ENCODE data around the gene FAR2.
"Not testable (repeated sequence)": the region's sequence is repeated elsewhere in the genome, so short reads cannot be mapped to it uniquely, and the experiment has no call there.

The FAR2 gene

GRCh38 chr12:29163146-29163545, 14.1 kb downstream of the FAR2 start:
- Histone ChIP-seq H3K9me3 (no peaks in the 10 kb centered on the region), H3K27me3 (ENCODE audit: low read depth) (no peaks in the 10 kb centered on the region), H3K36me3 (replicated peaks) (no peaks in the 10 kb centered on the region), H3K4me1 (peaks cover 3% of the 10 kb centered on the region; the same call in 1 of the 2 replicates), H3K4me3 (no peak overlapping the region)
- DNase-seq (ENCODE audit: low spot score in 2 of 2) = no peak
- in situ Hi-C loops (cut with MboI; ENCODE audit: low sequenced_read_pairs) = no loop called here

DNA sequence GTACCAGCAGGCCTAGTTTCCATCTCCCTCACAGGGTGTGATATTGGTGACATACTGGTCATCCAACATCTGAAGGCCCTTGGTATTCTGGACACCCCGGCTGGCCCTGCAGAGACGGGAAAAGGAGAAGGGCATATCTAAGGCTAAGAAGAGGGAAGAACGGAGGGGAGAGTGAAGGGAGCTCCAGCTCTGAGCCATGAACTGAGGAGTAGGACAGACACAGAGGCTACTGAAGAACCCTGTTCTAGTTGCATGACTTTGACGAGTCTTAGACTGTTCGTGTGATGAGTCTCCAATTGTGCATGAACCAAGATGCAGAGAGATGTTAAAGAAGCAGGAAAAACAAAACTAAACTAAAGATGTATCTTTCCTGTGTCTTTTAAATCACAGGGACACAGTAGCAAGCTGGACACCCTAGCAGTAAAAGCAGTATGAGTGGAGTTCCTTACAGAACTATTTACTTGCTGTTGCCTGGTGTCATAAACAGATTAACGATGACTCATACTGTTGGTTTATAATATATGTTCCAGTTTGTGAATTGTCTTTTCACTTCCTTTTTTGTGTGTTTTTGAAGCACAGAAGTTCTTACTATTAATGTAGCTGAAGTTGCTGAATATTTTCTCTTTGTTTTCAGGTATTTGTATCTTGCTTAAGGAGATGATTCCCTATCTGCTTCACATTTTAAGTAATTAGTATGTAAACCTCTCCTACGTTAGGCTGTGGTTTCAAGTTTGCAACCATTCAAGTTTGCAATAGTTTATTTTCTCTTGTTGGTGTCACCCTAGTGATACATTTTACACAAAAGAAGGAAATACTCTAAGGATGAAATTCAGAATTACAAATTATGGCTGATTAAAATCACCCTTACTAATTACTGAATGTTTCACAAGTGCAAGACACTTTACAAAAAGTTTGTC, 15.7 kb downstream of the FAR2 start:
- H3K36me3 ChIP-seq (replicated peaks) = no peaks in the 10 kb centered on the region
- H3K4me3 ChIP-seq = no peak overlapping the region
- no peaks in the 10 kb centered on the region for H3K9me3 ChIP-seq
- peak in 1 of 2 experiments; percentile 30 for DNase-seq (ENCODE audit: low spot score in 2 of 2)
- H3K4me1 ChIP-seq = peaks cover 3% of the 10 kb centered on the region; the same call in 1 of the 2 replicates
- in situ Hi-C loops (cut with MboI; ENCODE audit: low sequenced_read_pairs) = no loop called here
- H3K27me3 ChIP-seq (ENCODE audit: low read depth) = no peaks in the 10 kb centered on the region

GRCh38 chr12:29167445-29167844, 18.4 kb downstream of the FAR2 start:
- Histone ChIP-seq H3K4me3 (no peak overlapping the region), H3K9me3 (no peaks in the 10 kb centered on the region), H3K27me3 (ENCODE audit: low read depth) (no peaks in the 10 kb centered on the region), H3K4me1 (peaks cover 3% of the 10 kb centered on the region; the same call in 1 of the 2 replicates), H3K36me3 (replicated peaks) (no peaks in the 10 kb centered on the region)
- in situ Hi-C loops (cut with MboI; ENCODE audit: low sequenced_read_pairs) = no loop called here
- DNase-seq (ENCODE audit: low spot score in 2 of 2) = no peak

DNA sequence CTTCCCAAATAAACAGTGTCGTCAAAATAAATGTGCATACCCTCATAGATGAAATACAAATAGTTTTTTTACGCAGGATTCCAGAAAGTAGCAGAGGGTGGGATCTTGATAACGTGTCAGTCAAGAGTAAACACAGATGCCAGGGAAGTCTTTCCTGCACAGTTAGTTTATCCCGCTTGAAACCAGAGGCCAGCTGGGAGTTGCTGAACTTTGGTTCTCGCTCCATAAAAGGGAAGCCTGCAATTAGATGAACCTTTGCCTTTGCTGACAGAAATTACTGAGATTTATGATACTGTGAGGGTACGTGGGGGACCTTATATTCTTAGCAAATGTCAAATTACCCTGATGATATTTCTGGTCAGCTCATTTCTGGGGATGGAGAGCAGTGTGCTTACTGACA, 18.9 kb downstream of the FAR2 start:
- no peak overlapping the region for H3K4me3 ChIP-seq
- in situ Hi-C loops (cut with MboI; ENCODE audit: low sequenced_read_pairs) = no loop called here
- peaks cover 3% of the 10 kb centered on the region; the same call in 1 of the 2 replicates for H3K4me1 ChIP-seq
- no peaks in the 10 kb centered on the region for H3K36me3 ChIP-seq (replicated peaks)
- no peaks in the 10 kb centered on the region for H3K27me3 ChIP-seq (ENCODE audit: low read depth)
- H3K9me3 ChIP-seq = no peaks in the 10 kb centered on the region
- no peak for DNase-seq (ENCODE audit: low spot score in 2 of 2)

GRCh38 chr12:29169978-29170377, 20.9 kb downstream of the FAR2 start:
- DNase-seq (ENCODE audit: low spot score in 2 of 2); in situ Hi-C loops (cut with MboI; ENCODE audit: low sequenced_read_pairs); H3K9me3 ChIP-seq: not testable (repeated sequence)

GRCh38 chr12:29170478-29171084, 21.5 kb downstream of the FAR2 start:
- H3K4me1 ChIP-seq; in situ Hi-C loops (cut with MboI; ENCODE audit: low sequenced_read_pairs); H3K4me3 ChIP-seq; H3K9me3 ChIP-seq; H3K36me3 ChIP-seq (replicated peaks); DNase-seq (ENCODE audit: low spot score in 2 of 2); H3K27me3 ChIP-seq (ENCODE audit: low read depth): not testable (repeated sequence)

More at GRCh38 chr12:29169978-29170377, 20.9 kb downstream of the FAR2 start:
- H3K4me3 ChIP-seq; H3K4me1 ChIP-seq; H3K36me3 ChIP-seq (replicated peaks); H3K27me3 ChIP-seq (ENCODE audit: low read depth): not testable (repeated sequence)

GRCh38 chr12:29171421-29172258, 22.6 kb downstream of the FAR2 start:
- H3K36me3 ChIP-seq (replicated peaks) = no peaks in the 10 kb centered on the region
- no peak for DNase-seq (ENCODE audit: low spot score in 2 of 2)
- H3K9me3 ChIP-seq = no peaks in the 10 kb centered on the region
- H3K27me3 ChIP-seq (ENCODE audit: low read depth) = no peaks in the 10 kb centered on the region
- H3K4me1 ChIP-seq = no peaks in the 10 kb centered on the region
- in situ Hi-C loops (cut with MboI; ENCODE audit: low sequenced_read_pairs) = no loop called here
- no peak overlapping the region for H3K4me3 ChIP-seq

- no peak for DNase-seq (ENCODE audit: low spot score in 2 of 2)
- Histone ChIP-seq H3K36me3 (replicated peaks) (no peaks in the 10 kb centered on the region), H3K4me3 (no peak overlapping the region), H3K9me3 (no peaks in the 10 kb centered on the region), H3K4me1 (no peaks in the 10 kb centered on the region), H3K27me3 (ENCODE audit: low read depth) (no peaks in the 10 kb centered on the region)
- in situ Hi-C loops (cut with MboI; ENCODE audit: low sequenced_read_pairs) = no loop called here
These were observed 27.9 kb downstream of the FAR2 start for GRCh38 chr12:29176941-29177340.

DNA sequence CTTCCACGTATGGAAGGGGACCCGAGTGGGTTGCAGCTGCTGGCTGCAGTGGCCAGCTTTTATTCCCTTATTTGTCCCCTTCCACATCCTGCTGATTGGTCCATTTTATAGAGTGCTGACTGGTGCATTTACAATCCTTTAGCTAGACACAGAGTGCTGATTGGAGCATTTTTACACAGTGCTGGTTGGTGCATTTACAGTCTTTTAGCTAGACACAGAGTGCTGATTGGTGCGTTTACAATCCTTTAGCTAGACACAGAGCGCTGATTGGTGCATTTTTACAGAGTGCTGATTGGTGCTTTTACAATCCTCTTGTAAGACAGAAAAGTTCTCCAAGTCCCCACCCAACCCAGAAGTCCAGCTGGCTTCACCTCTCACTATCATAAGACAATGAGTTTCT, 33.2 kb downstream of the FAR2 start:
- DNase-seq (ENCODE audit: low spot score in 2 of 2); H3K4me3 ChIP-seq; H3K4me1 ChIP-seq; H3K36me3 ChIP-seq (replicated peaks); H3K27me3 ChIP-seq (ENCODE audit: low read depth); H3K9me3 ChIP-seq; in situ Hi-C loops (cut with MboI; ENCODE audit: low sequenced_read_pairs): not testable (repeated sequence)

GRCh38 chr12:29187756-29188155, 38.7 kb downstream of the FAR2 start:
- no peak for DNase-seq (ENCODE audit: low spot score in 2 of 2)
- H3K9me3 ChIP-seq = no peaks in the 10 kb centered on the region
- no peaks in the 10 kb centered on the region for H3K4me1 ChIP-seq
- H3K36me3 ChIP-seq (replicated peaks) = no peaks in the 10 kb centered on the region
- in situ Hi-C loops (cut with MboI; ENCODE audit: low sequenced_read_pairs) = no loop called here
- H3K4me3 ChIP-seq = no peak overlapping the region
- H3K27me3 ChIP-seq (ENCODE audit: low read depth) = no peaks in the 10 kb centered on the region

- no peak overlapping the region for H3K4me3 ChIP-seq
- no peaks in the 10 kb centered on the region for H3K9me3 ChIP-seq
- no peaks in the 10 kb centered on the region for H3K36me3 ChIP-seq (replicated peaks)
- H3K27me3 ChIP-seq (ENCODE audit: low read depth) = no peaks in the 10 kb centered on the region
- in situ Hi-C loops (cut with MboI; ENCODE audit: low sequenced_read_pairs) = no loop called here
- no peak for DNase-seq (ENCODE audit: low spot score in 2 of 2)
- H3K4me1 ChIP-seq = no peaks in the 10 kb centered on the region
These were observed 42.3 kb downstream of the FAR2 start for GRCh38 chr12:29191267-29191850.

GRCh38 chr12:29198901-29199300, 49.8 kb downstream of the FAR2 start:
- no peak overlapping the region for H3K4me3 ChIP-seq
- in situ Hi-C loops (cut with MboI; ENCODE audit: low sequenced_read_pairs) = no loop called here
- no peak for DNase-seq (ENCODE audit: low spot score in 2 of 2)
- no peaks in the 10 kb centered on the region for H3K27me3 ChIP-seq (ENCODE audit: low read depth)
- 0 out of 2 replicates have a peak, but pooled peaks cover 2% of the 10 kb centered on the region for H3K9me3 ChIP-seq
- H3K4me1 ChIP-seq = no peaks in the 10 kb centered on the region; the same call in 1 of the 2 replicates
- no peaks in the 10 kb centered on the region for H3K36me3 ChIP-seq (replicated peaks)

DNA sequence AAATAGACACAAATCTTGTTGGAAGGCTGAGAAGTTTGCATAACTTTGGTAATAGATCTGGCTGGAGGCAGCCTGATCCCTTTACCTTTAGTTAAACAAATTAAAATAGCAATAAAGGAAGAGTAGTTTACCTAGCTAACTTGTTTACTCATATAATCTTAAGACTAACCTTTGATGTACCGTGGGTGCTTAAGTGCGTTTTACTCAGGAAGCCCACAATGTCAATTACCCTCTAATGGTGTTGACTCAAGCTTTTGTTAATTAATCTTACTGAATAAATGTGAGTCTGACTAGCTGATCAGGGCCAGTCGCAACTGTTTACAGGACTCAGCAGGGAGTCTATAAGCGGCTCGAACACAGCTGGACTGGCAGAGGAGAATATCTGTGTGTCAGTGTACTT, 51.5 kb downstream of the FAR2 start:
- Histone ChIP-seq H3K9me3 (0 out of 2 replicates have a peak, but pooled peaks cover 2% of the 10 kb centered on the region), H3K36me3 (replicated peaks) (no peaks in the 10 kb centered on the region), H3K4me3 (no peak overlapping the region), H3K4me1 (no peaks in the 10 kb centered on the region; the same call in 1 of the 2 replicates), H3K27me3 (ENCODE audit: low read depth) (no peaks in the 10 kb centered on the region)
- no peak for DNase-seq (ENCODE audit: low spot score in 2 of 2)
- in situ Hi-C loops (cut with MboI; ENCODE audit: low sequenced_read_pairs) = no loop called here

All from HAP-1 (cell line).